Suprapubic skin (tissue), 4 donors: ENCODE data around the gene LDB2. TPM values are rescaled to one million over a fixed set of nuclear protein-coding genes. Genes with fewer than 3 reads are reported as not detected.

Source experiments
- DNase-seq, 2 donors: peaks; one replicate each; pipeline ENCODE4 v3.0.0-alpha.2; 2019; ENCODE audit warnings: low spot score in 2 of 2
- H3K27ac ChIP-seq: fragments of 200-600 bp; sonication (generic); one replicate; pipeline ENCODE4 v1.5.1; 2019
- H3K27me3 ChIP-seq: fragments of 200-600 bp; sonication (generic); one replicate; pipeline ENCODE4 v1.5.1; 2019
- H3K36me3 ChIP-seq: fragments of 200-600 bp; sonication (generic); one replicate; pipeline ENCODE4 v1.5.1; 2019
- H3K4me1 ChIP-seq: fragments of 200-600 bp; sonication (generic); one replicate; pipeline ENCODE4 v1.5.1; 2019
- H3K4me3 ChIP-seq: fragments of 200-600 bp; sonication (generic); one replicate; pipeline ENCODE4 v1.5.1; 2019; ENCODE audit warnings: mild to moderate bottlenecking
- H3K9me3 ChIP-seq: fragments of 200-600 bp; sonication (generic); one replicate; pipeline ENCODE4 v1.5.1; 2019
- EP300 ChIP-seq: sonication (generic); formaldehyde crosslinking; IDR thresholded peaks from one replicate; pipeline ENCODE4 v1.6.1; 2017; ENCODE audit warnings: antibody characterized with exemption
- POLR2A ChIP-seq, 2 donors: fragments of 450-650 bp; IDR thresholded peaks; one replicate each; pipeline ENCODE4 v1.6.1; 2017; ENCODE audit warnings: antibody characterized with exemption in 2 of 2, mild to moderate bottlenecking in 2 of 2, moderate library complexity in 2 of 2
- POLR2AphosphoS5 ChIP-seq, 3 donors: sonication (generic); formaldehyde crosslinking; IDR thresholded peaks; one replicate each; pipeline ENCODE4 v1.6.1; 2017; ENCODE audit warnings: antibody characterized with exemption in 3 of 3
- WGBS: methylation state at CpG from one replicate; pipeline ENCODE4 v1.1.5; 2018; 5-methylcytosine and 5-hydroxymethylcytosine counted together
- total RNA-seq, 4 donors: library from RNA; depleted of rRNA; stranded (reverse); fragments of >200 nt; gene quantifications; one replicate each; pipeline ENCODE4 v1.1.0, GENCODE V29; 2016
- TF ChIP-seq, protein P1 (sequence below), 2 donors: fragments of 200-600 bp in 1 of 2; fragments of 450-650 bp in 1 of 2; sonication (generic) in 1 of 2; IDR thresholded peaks; one replicate each; pipeline ENCODE4 v1.5.1; 2016 to 2019; ENCODE audit warnings: antibody characterized with exemption in 2 of 2, mild to moderate bottlenecking in 1 of 2, moderate library complexity in 1 of 2

Gene LDB2
- total RNA-seq, 4 donors from 2014 or later, result 4.7 to 17.7 (median 9.9) TPM

GRCh38 chr4:16714191-16714590 is 184.3 kb downstream of the LDB2 start:
- Histone ChIP-seq H3K27me3 (no peaks in the 10 kb centered on the region), H3K36me3 (no peaks in the 10 kb centered on the region), H3K9me3 (no peaks in the 10 kb centered on the region), H3K27ac (no peak overlapping the region), H3K4me1 (no peaks in the 10 kb centered on the region), H3K4me3 (no peak overlapping the region)
- WGBS, result 86% methylated on average over 1 of the region's 1 CpG
- DNase-seq, result no peak
- TF ChIP-seq POLR2A (IDR thresholded peaks at IDR 0.05), result no peak
- TF ChIP-seq EP300, result no peak
- TF ChIP-seq, protein P1, sequence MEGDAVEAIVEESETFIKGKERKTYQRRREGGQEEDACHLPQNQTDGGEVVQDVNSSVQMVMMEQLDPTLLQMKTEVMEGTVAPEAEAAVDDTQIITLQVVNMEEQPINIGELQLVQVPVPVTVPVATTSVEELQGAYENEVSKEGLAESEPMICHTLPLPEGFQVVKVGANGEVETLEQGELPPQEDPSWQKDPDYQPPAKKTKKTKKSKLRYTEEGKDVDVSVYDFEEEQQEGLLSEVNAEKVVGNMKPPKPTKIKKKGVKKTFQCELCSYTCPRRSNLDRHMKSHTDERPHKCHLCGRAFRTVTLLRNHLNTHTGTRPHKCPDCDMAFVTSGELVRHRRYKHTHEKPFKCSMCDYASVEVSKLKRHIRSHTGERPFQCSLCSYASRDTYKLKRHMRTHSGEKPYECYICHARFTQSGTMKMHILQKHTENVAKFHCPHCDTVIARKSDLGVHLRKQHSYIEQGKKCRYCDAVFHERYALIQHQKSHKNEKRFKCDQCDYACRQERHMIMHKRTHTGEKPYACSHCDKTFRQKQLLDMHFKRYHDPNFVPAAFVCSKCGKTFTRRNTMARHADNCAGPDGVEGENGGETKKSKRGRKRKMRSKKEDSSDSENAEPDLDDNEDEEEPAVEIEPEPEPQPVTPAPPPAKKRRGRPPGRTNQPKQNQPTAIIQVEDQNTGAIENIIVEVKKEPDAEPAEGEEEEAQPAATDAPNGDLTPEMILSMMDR (IDR thresholded peaks at IDR 0.05), result no peak
- no peak for TF ChIP-seq POLR2AphosphoS5 (IDR thresholded peaks at IDR 0.05)

DNA sequence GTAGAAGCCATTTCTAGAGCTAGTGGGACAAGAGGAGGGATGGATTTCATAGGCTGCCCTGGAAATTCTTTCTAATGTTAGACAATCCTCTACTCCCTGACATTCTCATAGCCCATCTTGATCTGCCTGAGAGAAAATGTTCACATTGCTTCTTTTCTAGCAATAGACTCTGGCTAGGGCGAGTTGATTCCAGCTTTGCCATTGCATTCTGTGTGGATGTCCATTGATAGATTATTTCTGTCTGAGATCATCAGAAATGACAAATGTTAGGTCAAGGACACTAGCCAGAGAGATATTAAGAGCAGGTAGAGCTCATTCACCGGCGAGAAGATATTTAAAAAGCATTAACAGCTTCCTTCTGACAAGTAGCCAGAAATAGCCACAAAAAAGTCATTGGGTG is 184.7 kb downstream of the LDB2 start:
- Histone ChIP-seq H3K4me3 (no peak overlapping the region), H3K4me1 (no peaks in the 10 kb centered on the region), H3K27ac (no peak overlapping the region), H3K9me3 (no peaks in the 10 kb centered on the region), H3K27me3 (no peaks in the 10 kb centered on the region), H3K36me3 (no peaks in the 10 kb centered on the region)
- DNase-seq, result no peak
- 92% methylated on average over 3 of the region's 3 CpGs for WGBS
- TF ChIP-seq POLR2A (IDR thresholded peaks at IDR 0.05), result no peak
- TF ChIP-seq, protein P1 (IDR thresholded peaks at IDR 0.05), result no peak
- TF ChIP-seq EP300, result no peak
- no peak for TF ChIP-seq POLR2AphosphoS5 (IDR thresholded peaks at IDR 0.05)

- Histone ChIP-seq H3K4me1 (no peaks in the 10 kb centered on the region), H3K9me3 (no peaks in the 10 kb centered on the region), H3K27ac (no peak overlapping the region), H3K4me3 (no peak overlapping the region), H3K27me3 (no peaks in the 10 kb centered on the region), H3K36me3 (no peaks in the 10 kb centered on the region)
- TF ChIP-seq, protein P1 (IDR thresholded peaks at IDR 0.05), result no peak
- TF ChIP-seq POLR2A (IDR thresholded peaks at IDR 0.05) (no peak), POLR2AphosphoS5 (IDR thresholded peaks at IDR 0.05) (no peak), EP300 (no peak)
- DNase-seq, result no peak
Measured at GRCh38 chr4:16713271-16713670, 185.2 kb downstream of the LDB2 start.

- TF ChIP-seq POLR2AphosphoS5 (IDR thresholded peaks at IDR 0.05) (no peak), EP300 (no peak), POLR2A (IDR thresholded peaks at IDR 0.05) (no peak)
- TF ChIP-seq, protein P1 (IDR thresholded peaks at IDR 0.05), result no peak
- Histone ChIP-seq H3K27me3 (no peaks in the 10 kb centered on the region), H3K27ac (no peak overlapping the region), H3K9me3 (no peaks in the 10 kb centered on the region), H3K4me3 (no peak overlapping the region), H3K4me1 (no peaks in the 10 kb centered on the region), H3K36me3 (no peaks in the 10 kb centered on the region)
- WGBS, result 59% methylated on average over 3 of the region's 3 CpGs
- no peak for DNase-seq
Measured at GRCh38 chr4:16710198-16710597, 188.2 kb downstream of the LDB2 start.

- Histone ChIP-seq H3K4me3 (no peak overlapping the region), H3K4me1 (no peaks in the 10 kb centered on the region), H3K27me3 (no peaks in the 10 kb centered on the region), H3K36me3 (no peaks in the 10 kb centered on the region), H3K9me3 (no peaks in the 10 kb centered on the region), H3K27ac (no peak overlapping the region)
- WGBS, result 90% methylated on average over 4 of the region's 4 CpGs
- no peak for DNase-seq
- TF ChIP-seq, protein P1 (IDR thresholded peaks at IDR 0.05), result no peak
- TF ChIP-seq POLR2A (IDR thresholded peaks at IDR 0.05), result no peak
- TF ChIP-seq POLR2AphosphoS5 (IDR thresholded peaks at IDR 0.05), result no peak
- TF ChIP-seq EP300, result no peak
Measured at GRCh38 chr4:16707874-16708273, 190.6 kb downstream of the LDB2 start.
